C4-2B (cell line): ENCODE results near the gene CCDC34.

Source experiments
- CTCF ChIP-seq: fragments of 450-650 bp; conservative IDR thresholded peaks from 2 replicates; pipeline ENCODE4 v1.5.1; 2017; ENCODE audit warnings: mild to moderate bottlenecking
- ZFX ChIP-seq: fragments of 450-650 bp; IDR thresholded peaks from 2 replicates; pipeline ENCODE4 v1.6.1; 2017

GRCh38 chr11:27409742-27410141 lies 46.7 kb upstream of the CCDC34 start:
- TF ChIP-seq CTCF, result no peak
- TF ChIP-seq ZFX, result no peak
